Measurements from ENCODE around the gene CTXN1.
A peak's percentile ranks its signal among the peaks of the same experiment; 100 is the strongest.
"Not testable (repeated sequence)": the region's sequence is repeated elsewhere in the genome, so short reads cannot be mapped to it uniquely, and the experiment has no call there.

CTXN1 gene

GRCh38 chr19:7919610-7920518, 6.1 kb downstream of the CTXN1 start, which contains the start of gene SNAPC2:
TSS of gene SNAPC2 (plus strand) at chr19:7920338. CDS start at chr19:7920367, 29 bp downstream.
- TF ChIP-seq, protein P1, sequence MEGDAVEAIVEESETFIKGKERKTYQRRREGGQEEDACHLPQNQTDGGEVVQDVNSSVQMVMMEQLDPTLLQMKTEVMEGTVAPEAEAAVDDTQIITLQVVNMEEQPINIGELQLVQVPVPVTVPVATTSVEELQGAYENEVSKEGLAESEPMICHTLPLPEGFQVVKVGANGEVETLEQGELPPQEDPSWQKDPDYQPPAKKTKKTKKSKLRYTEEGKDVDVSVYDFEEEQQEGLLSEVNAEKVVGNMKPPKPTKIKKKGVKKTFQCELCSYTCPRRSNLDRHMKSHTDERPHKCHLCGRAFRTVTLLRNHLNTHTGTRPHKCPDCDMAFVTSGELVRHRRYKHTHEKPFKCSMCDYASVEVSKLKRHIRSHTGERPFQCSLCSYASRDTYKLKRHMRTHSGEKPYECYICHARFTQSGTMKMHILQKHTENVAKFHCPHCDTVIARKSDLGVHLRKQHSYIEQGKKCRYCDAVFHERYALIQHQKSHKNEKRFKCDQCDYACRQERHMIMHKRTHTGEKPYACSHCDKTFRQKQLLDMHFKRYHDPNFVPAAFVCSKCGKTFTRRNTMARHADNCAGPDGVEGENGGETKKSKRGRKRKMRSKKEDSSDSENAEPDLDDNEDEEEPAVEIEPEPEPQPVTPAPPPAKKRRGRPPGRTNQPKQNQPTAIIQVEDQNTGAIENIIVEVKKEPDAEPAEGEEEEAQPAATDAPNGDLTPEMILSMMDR (IDR thresholded peaks at IDR 0.05; ENCODE audit: low read depth, low read length, missing control alignments) = no peak
- H3K4me3 ChIP-seq (ENCODE audit: low read depth, low read length) = peak within 1 kb of the TSS; percentile 80
- DNase-seq (ENCODE audit: low read depth) = peak; percentile 80

DNA sequence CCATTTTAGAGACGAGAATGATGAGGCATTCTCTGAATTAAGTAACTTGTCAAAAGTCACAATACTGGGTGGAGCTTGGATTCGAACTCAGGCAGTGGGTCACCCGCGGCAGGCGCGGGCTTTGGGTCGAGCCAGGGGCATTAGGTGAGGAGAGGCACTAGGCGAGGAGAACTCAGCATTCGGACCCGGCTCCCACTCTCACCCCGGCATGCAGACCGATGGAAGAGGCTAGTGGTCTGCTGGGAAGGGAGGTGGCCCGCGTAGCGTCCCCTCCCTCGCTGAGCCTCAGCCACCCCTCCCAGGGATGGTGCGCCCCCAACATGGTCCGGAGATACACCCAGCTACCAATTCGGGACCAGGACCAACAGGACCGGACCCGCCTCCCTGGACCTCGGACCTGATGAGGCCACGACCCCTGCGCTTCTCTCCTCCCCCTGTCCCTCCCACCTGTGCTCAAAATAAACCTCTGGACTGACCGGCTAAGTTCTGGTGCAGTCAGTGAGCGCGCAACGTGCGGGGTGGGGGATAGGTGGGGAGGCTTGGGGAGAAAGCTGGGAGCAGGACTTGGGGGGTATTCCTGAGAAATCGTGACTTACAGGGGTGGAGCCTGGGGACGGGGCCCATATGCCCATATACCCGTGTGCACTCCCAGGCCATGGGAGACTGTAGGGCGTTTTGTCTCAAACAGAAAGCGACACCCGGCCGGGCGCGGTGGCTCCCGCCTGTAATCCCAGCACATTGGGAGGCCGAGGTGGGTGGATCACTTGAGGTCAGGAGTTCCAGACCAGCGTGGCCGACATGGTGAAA, 7.1 kb downstream of the CTXN1 start:
- TF ChIP-seq, protein P1 (IDR thresholded peaks at IDR 0.05; ENCODE audit: low read depth, low read length, missing control alignments) = no peak
- H3K4me3 ChIP-seq (ENCODE audit: low read depth, low read length) = no peak overlapping the region

DNA sequence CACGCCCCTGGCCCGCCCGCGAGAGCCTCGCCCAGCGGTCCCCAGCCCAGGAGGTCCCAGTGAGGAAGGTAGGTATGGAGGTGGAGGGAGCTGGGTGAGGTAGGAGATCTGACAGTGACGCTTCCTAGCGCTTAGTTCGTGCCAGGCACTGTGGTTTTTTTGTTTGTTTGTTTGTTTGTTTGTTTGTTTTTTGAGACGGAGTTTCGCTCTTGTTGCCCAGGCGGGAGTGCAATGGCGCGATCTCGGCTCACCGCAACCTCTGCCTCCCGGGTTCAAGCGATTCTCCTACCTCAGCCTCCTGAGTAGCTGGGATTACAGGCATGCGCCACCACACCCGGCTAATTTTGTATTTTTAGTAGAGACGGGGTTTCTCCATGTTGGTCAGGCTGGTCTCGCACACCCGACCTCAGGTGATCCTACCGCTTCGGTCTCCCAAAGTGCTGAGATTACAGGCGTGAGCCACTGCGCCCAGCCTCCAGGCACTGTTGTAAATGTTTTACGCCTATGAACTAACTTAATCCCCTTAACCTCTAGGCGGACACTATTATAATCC, 7.8 kb downstream of the CTXN1 start:
- DNase-seq (ENCODE audit: low read depth) = not testable (repeated sequence)

More for the DNA sequence above, 7.1 kb downstream of the CTXN1 start:
- no peak for DNase-seq (ENCODE audit: low read depth)

GRCh38 chr19:7917267-7918061, 8.5 kb downstream of the CTXN1 start:
- DNase-seq (ENCODE audit: low read depth) = no peak
- H3K4me3 ChIP-seq (ENCODE audit: low read depth, low read length) = peak overlapping the region; percentile 20; the same call in 1 of the 2 replicates
- TF ChIP-seq, protein P1 (IDR thresholded peaks at IDR 0.05; ENCODE audit: low read depth, low read length, missing control alignments) = peak; percentile 60

More for the DNA sequence above, 7.8 kb downstream of the CTXN1 start:
- H3K4me3 ChIP-seq (ENCODE audit: low read depth, low read length) = not testable (repeated sequence)

- H3K4me3 ChIP-seq (ENCODE audit: low read depth, low read length) = no peak overlapping the region
- no peak for DNase-seq (ENCODE audit: low read depth)
- TF ChIP-seq, protein P1 (IDR thresholded peaks at IDR 0.05; ENCODE audit: low read depth, low read length, missing control alignments) = no peak
These were observed 9.0 kb downstream of the CTXN1 start for GRCh38 chr19:7916955-7917266.

DNA sequence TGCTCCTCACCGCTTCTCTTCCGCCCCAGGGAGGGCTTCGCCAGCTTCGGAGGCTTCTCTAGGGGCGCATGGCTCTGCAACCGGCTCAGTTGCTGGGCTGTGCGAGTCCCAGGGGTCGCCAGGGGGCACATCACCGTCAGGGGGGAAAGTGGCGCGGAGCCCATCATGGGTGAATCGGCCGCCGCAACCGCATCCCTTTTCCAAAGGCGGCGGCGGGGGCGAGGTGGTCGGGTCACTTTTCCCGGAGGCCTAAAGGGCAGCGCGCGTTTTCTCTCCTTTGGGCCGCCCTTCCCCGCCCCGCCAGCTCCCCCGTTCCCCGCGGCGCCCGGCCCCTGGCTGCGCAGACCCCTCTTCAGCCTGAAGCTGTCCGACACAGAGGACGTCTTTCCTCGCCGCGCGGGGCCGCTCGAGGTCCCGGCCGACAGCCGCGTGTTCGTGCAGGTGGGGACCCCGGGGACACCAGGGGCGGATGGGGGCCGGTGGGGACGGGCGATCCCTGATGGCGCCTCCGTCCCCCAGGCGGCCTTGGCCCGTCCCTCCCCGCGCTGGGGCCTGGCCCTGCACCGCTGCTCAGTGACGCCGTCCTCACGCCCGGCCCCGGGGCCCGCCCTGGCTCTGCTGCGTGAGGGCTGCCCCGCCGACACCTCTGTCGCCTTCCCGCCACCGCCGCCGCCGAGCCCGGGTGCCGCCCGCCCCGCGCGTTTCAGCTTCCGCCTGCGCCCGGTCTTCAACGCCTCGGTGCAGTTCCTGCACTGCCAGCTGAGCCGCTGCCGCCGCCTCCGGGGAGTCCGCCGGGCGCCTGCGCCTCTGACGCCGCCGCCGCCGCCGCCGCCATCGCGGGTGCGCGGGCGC, 9.6 kb downstream of the CTXN1 start:
- no peak for DNase-seq (ENCODE audit: low read depth)
- peak overlapping the region; percentile 29 for H3K4me3 ChIP-seq (ENCODE audit: low read depth, low read length)
- TF ChIP-seq, protein P1 (IDR thresholded peaks at IDR 0.05; ENCODE audit: low read depth, low read length, missing control alignments) = peak; percentile 5
